ENCODE data around the gene GAB1.

GAB1 gene

GRCh38 chr4:143382596-143382995 lies 45.9 kb downstream of the GAB1 start:
- H3K4me3 ChIP-seq (ENCODE audit: low read length) = no peak overlapping the region
- H3K27me3 ChIP-seq (ENCODE audit: control insufficient read depth, insufficient read depth, low read length) = no peaks in the 10 kb centered on the region
- H3K4me1 ChIP-seq (ENCODE audit: control insufficient read depth, insufficient read depth, low read length) = peaks cover 26% of the 10 kb centered on the region
- H3K9ac ChIP-seq (ENCODE audit: low read length) = no peak overlapping the region
- no peaks in the 10 kb centered on the region for H3K36me3 ChIP-seq (ENCODE audit: control insufficient read depth, insufficient read depth, low read length)
- H3K9me3 ChIP-seq (ENCODE audit: control insufficient read depth, low read length) = no peaks in the 10 kb centered on the region

DNA sequence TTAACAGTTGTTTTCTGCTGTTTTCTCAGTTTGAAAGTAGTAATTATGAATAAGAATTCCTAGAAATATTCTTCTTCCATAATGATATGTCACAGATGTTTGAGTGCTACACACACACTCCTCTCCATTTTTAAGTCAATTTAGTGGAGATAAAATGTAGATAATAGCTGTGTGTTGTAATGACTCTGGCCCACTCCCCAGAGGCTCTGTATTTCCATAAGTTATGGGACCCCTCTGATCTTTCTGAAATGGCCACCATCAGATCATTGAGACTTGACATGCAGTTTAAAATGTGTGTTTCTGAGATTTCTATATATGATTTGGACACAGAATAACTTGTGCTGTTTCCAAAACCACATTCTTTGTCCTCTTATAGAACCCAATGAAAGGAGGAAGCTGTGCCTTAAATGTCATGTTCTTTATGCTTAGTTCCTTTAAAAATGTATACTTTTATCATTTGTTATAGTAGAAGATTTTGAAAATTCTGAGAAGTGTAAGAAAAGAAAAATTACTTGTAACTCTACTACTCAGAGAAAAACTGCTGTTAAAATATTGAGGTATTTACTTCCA lies 46.4 kb downstream of the GAB1 start:
- Histone ChIP-seq H3K4me1 (ENCODE audit: control insufficient read depth, insufficient read depth, low read length) (peaks cover 27% of the 10 kb centered on the region), H3K9ac (ENCODE audit: low read length) (no peak overlapping the region), H3K4me3 (ENCODE audit: low read length) (no peak overlapping the region), H3K27me3 (ENCODE audit: control insufficient read depth, insufficient read depth, low read length) (no peaks in the 10 kb centered on the region), H3K9me3 (ENCODE audit: control insufficient read depth, low read length) (no peaks in the 10 kb centered on the region), H3K36me3 (ENCODE audit: control insufficient read depth, insufficient read depth, low read length) (no peaks in the 10 kb centered on the region)

DNA sequence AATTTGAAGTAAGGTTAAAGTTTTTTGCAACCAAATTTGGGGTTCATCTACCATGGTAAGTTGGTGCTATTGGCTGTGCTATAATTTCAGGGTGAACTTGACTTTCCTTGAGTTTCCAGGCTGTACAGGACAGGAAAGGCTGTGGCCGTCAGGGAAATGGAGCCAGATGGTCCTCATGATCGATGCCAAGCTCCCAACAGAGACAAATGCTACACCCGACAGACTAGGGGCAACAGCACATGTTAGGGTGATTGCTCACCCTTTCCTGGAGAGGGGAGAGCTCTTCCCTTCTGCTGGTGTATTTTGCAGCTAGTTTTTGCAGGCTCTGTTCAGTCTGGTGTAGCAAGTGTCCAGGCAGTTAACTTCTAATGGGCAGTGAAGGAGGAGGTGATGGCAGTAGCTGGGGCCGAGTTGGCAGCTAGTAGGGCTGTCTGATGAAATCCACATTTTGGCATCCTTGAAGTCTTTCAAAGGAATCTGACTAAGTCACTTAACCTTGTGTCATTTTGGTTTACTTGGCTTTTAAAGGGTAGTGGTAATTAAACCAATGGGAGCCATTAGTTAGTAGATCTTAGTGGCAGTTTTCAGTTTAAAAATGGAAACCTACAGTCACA lies 47.8 kb downstream of the GAB1 start:
- H3K9ac ChIP-seq (ENCODE audit: low read length) = no peak overlapping the region
- H3K4me1 ChIP-seq (ENCODE audit: control insufficient read depth, insufficient read depth, low read length) = peaks cover 35% of the 10 kb centered on the region
- no peaks in the 10 kb centered on the region for H3K36me3 ChIP-seq (ENCODE audit: control insufficient read depth, insufficient read depth, low read length)
- H3K4me3 ChIP-seq (ENCODE audit: low read length) = no peak overlapping the region
- H3K9me3 ChIP-seq (ENCODE audit: control insufficient read depth, low read length) = no peaks in the 10 kb centered on the region
- H3K27me3 ChIP-seq (ENCODE audit: control insufficient read depth, insufficient read depth, low read length) = no peaks in the 10 kb centered on the region

DNA sequence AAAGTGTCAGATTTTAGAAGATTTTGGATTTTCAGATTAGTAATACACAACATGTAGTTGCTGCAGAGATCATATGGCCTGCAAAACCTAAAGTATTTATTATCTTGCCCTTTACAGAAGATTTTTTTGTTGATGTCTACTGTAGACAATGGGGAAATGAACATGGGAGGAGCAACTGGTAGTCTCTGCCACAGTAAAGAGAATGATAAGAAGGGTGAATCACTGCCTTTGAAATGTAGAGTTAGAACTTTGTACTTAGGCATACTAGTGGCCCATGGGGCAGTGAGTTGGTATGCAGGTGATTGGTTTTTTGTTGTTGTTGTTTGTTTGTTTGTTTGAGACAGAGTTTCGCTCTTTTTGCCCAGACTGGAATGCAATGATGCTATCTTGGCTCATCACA lies 50.1 kb downstream of the GAB1 start:
- H3K4me1 ChIP-seq (ENCODE audit: control insufficient read depth, insufficient read depth, low read length) = peaks cover 33% of the 10 kb centered on the region
- no peak overlapping the region for H3K9ac ChIP-seq (ENCODE audit: low read length)
- H3K36me3 ChIP-seq (ENCODE audit: control insufficient read depth, insufficient read depth, low read length) = no peaks in the 10 kb centered on the region
- H3K9me3 ChIP-seq (ENCODE audit: control insufficient read depth, low read length) = no peaks in the 10 kb centered on the region
- no peaks in the 10 kb centered on the region for H3K27me3 ChIP-seq (ENCODE audit: control insufficient read depth, insufficient read depth, low read length)
- H3K4me3 ChIP-seq (ENCODE audit: low read length) = no peak overlapping the region

GRCh38 chr4:143389579-143390195 lies 53.0 kb downstream of the GAB1 start:
- Histone ChIP-seq H3K9ac (ENCODE audit: low read length) (no peak overlapping the region), H3K4me1 (ENCODE audit: control insufficient read depth, insufficient read depth, low read length) (peaks cover 23% of the 10 kb centered on the region), H3K27me3 (ENCODE audit: control insufficient read depth, insufficient read depth, low read length) (no peaks in the 10 kb centered on the region), H3K9me3 (ENCODE audit: control insufficient read depth, low read length) (no peaks in the 10 kb centered on the region), H3K4me3 (ENCODE audit: low read length) (no peak overlapping the region), H3K36me3 (ENCODE audit: control insufficient read depth, insufficient read depth, low read length) (no peaks in the 10 kb centered on the region)

- Histone ChIP-seq H3K4me3 (ENCODE audit: low read length) (no peak overlapping the region), H3K27me3 (ENCODE audit: control insufficient read depth, insufficient read depth, low read length) (no peaks in the 10 kb centered on the region), H3K4me1 (ENCODE audit: control insufficient read depth, insufficient read depth, low read length) (peaks cover 23% of the 10 kb centered on the region), H3K9ac (ENCODE audit: low read length) (no peak overlapping the region), H3K36me3 (ENCODE audit: control insufficient read depth, insufficient read depth, low read length) (no peaks in the 10 kb centered on the region), H3K9me3 (ENCODE audit: control insufficient read depth, low read length) (no peaks in the 10 kb centered on the region)
Observed at GRCh38 chr4:143390764-143391163, 54.1 kb downstream of the GAB1 start.

GRCh38 chr4:143391261-143391660 lies 54.6 kb downstream of the GAB1 start:
- Histone ChIP-seq H3K4me3 (ENCODE audit: low read length) (no peak overlapping the region), H3K27me3 (ENCODE audit: control insufficient read depth, insufficient read depth, low read length) (no peaks in the 10 kb centered on the region), H3K9ac (ENCODE audit: low read length) (no peak overlapping the region), H3K36me3 (ENCODE audit: control insufficient read depth, insufficient read depth, low read length) (no peaks in the 10 kb centered on the region), H3K9me3 (ENCODE audit: control insufficient read depth, low read length) (no peaks in the 10 kb centered on the region), H3K4me1 (ENCODE audit: control insufficient read depth, insufficient read depth, low read length) (peaks cover 23% of the 10 kb centered on the region)

DNA sequence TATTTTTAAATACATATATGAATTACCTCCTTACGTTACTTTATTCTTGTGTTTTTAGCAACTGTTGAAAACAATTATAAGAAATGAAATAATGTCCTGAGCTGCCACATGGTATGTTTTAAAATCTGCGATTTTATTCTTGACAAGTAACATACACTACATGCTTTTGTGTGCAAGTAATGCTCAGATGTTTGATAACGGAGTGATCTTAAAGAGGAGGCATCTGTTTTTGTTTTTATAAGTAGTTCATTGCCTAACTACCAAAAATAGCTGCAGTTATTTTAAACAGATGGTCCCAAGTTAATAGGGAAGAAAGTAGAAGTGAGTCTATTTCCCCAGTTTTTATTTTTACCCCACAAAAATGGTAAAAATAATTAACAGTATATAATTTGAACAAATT lies 55.2 kb downstream of the GAB1 start:
- Histone ChIP-seq H3K9ac (ENCODE audit: low read length) (no peak overlapping the region), H3K27me3 (ENCODE audit: control insufficient read depth, insufficient read depth, low read length) (no peaks in the 10 kb centered on the region), H3K9me3 (ENCODE audit: control insufficient read depth, low read length) (no peaks in the 10 kb centered on the region), H3K4me1 (ENCODE audit: control insufficient read depth, insufficient read depth, low read length) (peaks cover 23% of the 10 kb centered on the region), H3K4me3 (ENCODE audit: low read length) (no peak overlapping the region), H3K36me3 (ENCODE audit: control insufficient read depth, insufficient read depth, low read length) (no peaks in the 10 kb centered on the region)

GRCh38 chr4:143393195-143393594 lies 56.5 kb downstream of the GAB1 start:
- no peaks in the 10 kb centered on the region for H3K9me3 ChIP-seq (ENCODE audit: control insufficient read depth, low read length)
- peaks cover 16% of the 10 kb centered on the region for H3K4me1 ChIP-seq (ENCODE audit: control insufficient read depth, insufficient read depth, low read length)
- H3K4me3 ChIP-seq (ENCODE audit: low read length) = no peak overlapping the region
- H3K27me3 ChIP-seq (ENCODE audit: control insufficient read depth, insufficient read depth, low read length) = no peaks in the 10 kb centered on the region
- H3K9ac ChIP-seq (ENCODE audit: low read length) = no peak overlapping the region
- no peaks in the 10 kb centered on the region for H3K36me3 ChIP-seq (ENCODE audit: control insufficient read depth, insufficient read depth, low read length)

DNA sequence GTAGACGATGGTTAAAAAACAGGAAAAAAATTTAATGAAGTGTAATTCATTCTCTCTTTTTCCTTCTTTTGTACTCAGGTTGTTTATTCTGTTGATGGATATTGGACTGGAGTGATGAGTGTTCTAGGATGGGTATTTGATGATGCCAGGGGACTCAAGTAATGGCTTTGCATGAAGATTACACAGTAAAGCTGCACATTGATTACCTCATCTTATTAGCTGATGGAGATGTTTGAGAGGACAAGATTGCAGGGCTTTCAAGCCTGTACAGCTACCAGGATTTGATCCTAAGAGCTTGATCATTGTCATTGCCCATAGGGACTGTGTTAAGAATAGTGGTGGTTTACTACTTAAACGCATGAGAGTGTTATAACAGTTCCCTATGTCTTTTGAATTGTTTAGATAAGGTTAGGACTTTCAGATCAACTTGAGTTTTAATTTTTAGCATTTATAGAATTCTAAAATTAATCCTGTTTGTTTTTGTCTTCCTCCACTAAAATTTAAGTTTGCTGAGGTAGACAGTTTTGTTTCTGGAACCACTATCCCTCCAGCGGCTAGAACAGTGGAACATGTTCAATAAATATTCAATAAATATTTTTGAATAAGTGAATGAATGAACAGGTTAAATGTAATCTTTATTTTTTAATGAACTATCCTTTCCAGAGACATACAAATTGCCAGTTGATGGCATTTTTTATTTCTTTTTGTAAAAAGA lies 58.2 kb downstream of the GAB1 start:
- Histone ChIP-seq H3K9me3 (ENCODE audit: control insufficient read depth, low read length) (no peaks in the 10 kb centered on the region), H3K27me3 (ENCODE audit: control insufficient read depth, insufficient read depth, low read length) (no peaks in the 10 kb centered on the region), H3K4me1 (ENCODE audit: control insufficient read depth, insufficient read depth, low read length) (peaks cover 10% of the 10 kb centered on the region), H3K36me3 (ENCODE audit: control insufficient read depth, insufficient read depth, low read length) (no peaks in the 10 kb centered on the region), H3K4me3 (ENCODE audit: low read length) (no peak overlapping the region), H3K9ac (ENCODE audit: low read length) (no peak overlapping the region)

- H3K27me3 ChIP-seq (ENCODE audit: control insufficient read depth, insufficient read depth, low read length) = no peaks in the 10 kb centered on the region
- no peaks in the 10 kb centered on the region for H3K36me3 ChIP-seq (ENCODE audit: control insufficient read depth, insufficient read depth, low read length)
- peaks cover 7% of the 10 kb centered on the region for H3K4me1 ChIP-seq (ENCODE audit: control insufficient read depth, insufficient read depth, low read length)
Observed at GRCh38 chr4:143396695-143397094, 60.0 kb downstream of the GAB1 start.

GRCh38 chr4:143397335-143397734 lies 60.7 kb downstream of the GAB1 start:
- Histone ChIP-seq H3K36me3 (ENCODE audit: control insufficient read depth, insufficient read depth, low read length) (no peaks in the 10 kb centered on the region), H3K27me3 (ENCODE audit: control insufficient read depth, insufficient read depth, low read length) (no peaks in the 10 kb centered on the region), H3K4me1 (ENCODE audit: control insufficient read depth, insufficient read depth, low read length) (peaks cover 7% of the 10 kb centered on the region), H3K9ac (ENCODE audit: low read length) (no peak overlapping the region), H3K9me3 (ENCODE audit: control insufficient read depth, low read length) (no peaks in the 10 kb centered on the region), H3K4me3 (ENCODE audit: low read length) (no peak overlapping the region)

More at GRCh38 chr4:143396695-143397094, 60.0 kb downstream of the GAB1 start:
- Histone ChIP-seq H3K9ac (ENCODE audit: low read length) (no peak overlapping the region), H3K9me3 (ENCODE audit: control insufficient read depth, low read length) (no peaks in the 10 kb centered on the region), H3K4me3 (ENCODE audit: low read length) (no peak overlapping the region)

Data from mucosa of stomach (tissue), 1 donor.